NB4 (cell line): ENCODE measurements around the gene BTBD16.

Experiments
- DNase-seq: peaks from one replicate; pipeline ENCODE4 v3.0.0; 2010; ENCODE audit warnings: low read depth
- H3K4me3 ChIP-seq: one replicate; pipeline ENCODE4 v1.5.1; 2011; ENCODE audit warnings: mild to moderate bottlenecking, low read depth, low read length, moderate library complexity
- MYC ChIP-seq: IDR thresholded peaks from 2 replicates; pipeline ENCODE4 v1.6.1; 2011; ENCODE audit warnings: low read depth, low read length
- POLR2A ChIP-seq: IDR thresholded peaks from 2 replicates; pipeline ENCODE4 v1.6.1; 2011; ENCODE audit warnings: mild to moderate bottlenecking; ENCODE audit not compliant: insufficient read length; ENCODE audit errors: extremely low read depth
- TF ChIP-seq, protein P1 (sequence below): IDR thresholded peaks from 2 replicates; pipeline ENCODE4 v1.6.1; 2011; ENCODE audit warnings: low read depth, low read length
- TF ChIP-seq, protein P2 (sequence below): IDR thresholded peaks from one replicate; pipeline ENCODE4 v1.5.1; 2012; ENCODE audit warnings: low read depth, low read length

The BTBD16 gene

DNA sequence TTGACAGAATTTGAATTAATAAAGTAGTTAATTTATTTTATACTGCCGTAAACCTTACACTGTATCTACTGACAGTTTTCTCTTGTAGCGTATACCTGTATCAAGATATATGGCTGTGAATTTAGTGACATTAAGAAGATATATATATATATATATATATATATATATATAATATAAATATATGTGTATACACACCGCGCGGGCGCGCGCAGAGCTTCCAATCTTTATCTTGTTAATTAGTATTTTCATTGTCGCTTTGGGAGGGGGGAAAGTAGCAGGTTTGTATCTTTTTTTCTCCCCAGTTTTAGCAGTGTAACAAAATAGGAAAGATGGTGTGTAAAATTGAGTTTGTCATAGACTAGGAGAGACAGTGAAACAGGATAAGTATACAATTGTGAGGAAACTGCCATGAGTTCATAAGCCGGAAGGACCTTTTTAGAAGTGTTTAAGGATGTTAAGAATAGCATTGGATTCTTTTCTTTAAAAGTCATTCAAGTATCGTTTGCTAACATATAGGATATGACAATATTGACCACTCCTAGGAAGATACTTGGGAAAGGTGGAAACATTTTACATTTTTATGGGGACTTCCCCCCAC lies 105.4 kb downstream of the BTBD16 start:
- TF ChIP-seq, protein P1, sequence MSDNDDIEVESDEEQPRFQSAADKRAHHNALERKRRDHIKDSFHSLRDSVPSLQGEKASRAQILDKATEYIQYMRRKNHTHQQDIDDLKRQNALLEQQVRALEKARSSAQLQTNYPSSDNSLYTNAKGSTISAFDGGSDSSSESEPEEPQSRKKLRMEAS: no peak
- TF ChIP-seq, protein P2, sequence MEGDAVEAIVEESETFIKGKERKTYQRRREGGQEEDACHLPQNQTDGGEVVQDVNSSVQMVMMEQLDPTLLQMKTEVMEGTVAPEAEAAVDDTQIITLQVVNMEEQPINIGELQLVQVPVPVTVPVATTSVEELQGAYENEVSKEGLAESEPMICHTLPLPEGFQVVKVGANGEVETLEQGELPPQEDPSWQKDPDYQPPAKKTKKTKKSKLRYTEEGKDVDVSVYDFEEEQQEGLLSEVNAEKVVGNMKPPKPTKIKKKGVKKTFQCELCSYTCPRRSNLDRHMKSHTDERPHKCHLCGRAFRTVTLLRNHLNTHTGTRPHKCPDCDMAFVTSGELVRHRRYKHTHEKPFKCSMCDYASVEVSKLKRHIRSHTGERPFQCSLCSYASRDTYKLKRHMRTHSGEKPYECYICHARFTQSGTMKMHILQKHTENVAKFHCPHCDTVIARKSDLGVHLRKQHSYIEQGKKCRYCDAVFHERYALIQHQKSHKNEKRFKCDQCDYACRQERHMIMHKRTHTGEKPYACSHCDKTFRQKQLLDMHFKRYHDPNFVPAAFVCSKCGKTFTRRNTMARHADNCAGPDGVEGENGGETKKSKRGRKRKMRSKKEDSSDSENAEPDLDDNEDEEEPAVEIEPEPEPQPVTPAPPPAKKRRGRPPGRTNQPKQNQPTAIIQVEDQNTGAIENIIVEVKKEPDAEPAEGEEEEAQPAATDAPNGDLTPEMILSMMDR: no peak
- TF ChIP-seq MYC: no peak
- TF ChIP-seq POLR2A: no peak
- no peak overlapping the region for H3K4me3 ChIP-seq
- DNase-seq: no peak

DNA sequence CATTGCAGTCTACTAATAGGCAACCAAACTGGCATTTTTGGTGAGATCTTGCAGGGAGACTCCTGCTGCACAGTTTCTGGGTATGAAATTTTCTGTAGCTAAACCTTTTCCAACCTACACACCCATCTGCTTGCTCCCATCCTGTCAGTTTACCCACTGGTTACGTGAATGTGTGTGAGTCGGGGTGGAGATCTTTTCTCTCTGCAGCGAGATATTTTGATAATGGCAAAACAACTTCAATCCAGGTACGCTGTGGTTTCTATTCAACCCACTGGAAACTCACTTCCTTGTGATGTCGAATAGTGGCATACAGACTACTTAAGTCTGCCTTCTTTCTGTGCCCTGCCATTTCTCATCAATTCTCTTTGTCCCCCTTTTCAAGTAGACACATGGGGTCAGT lies 107.9 kb downstream of the BTBD16 start:
- H3K4me3 ChIP-seq: no peak overlapping the region
- TF ChIP-seq, protein P2: no peak
- TF ChIP-seq MYC (no peak), POLR2A (no peak)
- TF ChIP-seq, protein P1: no peak
- no peak for DNase-seq

DNA sequence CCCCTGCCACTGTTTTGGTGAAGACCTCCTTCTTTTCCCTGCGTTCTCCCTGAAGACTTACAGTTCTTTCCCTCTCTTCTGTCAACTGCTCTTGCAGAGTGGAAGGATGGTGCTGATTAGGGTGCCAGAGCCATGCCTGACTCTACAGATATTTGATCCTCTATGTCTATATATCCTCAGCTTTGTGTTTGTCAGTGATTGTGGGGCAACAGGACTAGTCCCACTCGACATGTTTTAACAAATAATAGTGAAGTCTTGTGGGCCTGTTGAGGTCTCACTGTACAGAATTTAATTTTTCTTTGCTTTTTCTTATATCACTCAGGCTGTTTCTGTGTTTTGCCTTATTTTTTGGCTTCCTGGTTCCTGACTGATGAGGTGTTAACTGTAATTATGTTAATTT lies 108.4 kb downstream of the BTBD16 start:
- no peak for DNase-seq
- no peak overlapping the region for H3K4me3 ChIP-seq
- TF ChIP-seq, protein P2: no peak

DNA sequence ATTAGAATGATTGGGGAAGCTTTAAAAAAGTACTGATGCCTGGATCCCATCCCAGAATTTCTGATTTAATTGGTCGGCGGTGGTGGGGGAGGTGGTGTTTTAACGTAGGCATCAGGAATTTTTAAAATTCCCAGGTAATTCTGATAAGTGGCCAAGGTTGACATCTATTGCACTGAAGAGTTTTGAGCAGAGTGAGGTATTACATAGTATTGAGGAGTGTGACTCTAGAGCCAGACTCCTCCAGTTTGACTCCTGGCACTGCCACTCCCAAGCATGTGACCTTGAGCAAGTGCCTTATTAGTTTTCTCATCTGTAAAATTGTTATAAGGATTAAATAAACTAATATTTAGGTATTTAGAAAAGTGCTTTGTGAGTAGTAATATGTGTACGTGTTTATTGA lies 109.6 kb downstream of the BTBD16 start:
- TF ChIP-seq MYC (no peak), POLR2A (no peak)
- TF ChIP-seq, protein P2: no peak
- TF ChIP-seq, protein P1: no peak
- DNase-seq: no peak
- H3K4me3 ChIP-seq: no peak overlapping the region

DNA sequence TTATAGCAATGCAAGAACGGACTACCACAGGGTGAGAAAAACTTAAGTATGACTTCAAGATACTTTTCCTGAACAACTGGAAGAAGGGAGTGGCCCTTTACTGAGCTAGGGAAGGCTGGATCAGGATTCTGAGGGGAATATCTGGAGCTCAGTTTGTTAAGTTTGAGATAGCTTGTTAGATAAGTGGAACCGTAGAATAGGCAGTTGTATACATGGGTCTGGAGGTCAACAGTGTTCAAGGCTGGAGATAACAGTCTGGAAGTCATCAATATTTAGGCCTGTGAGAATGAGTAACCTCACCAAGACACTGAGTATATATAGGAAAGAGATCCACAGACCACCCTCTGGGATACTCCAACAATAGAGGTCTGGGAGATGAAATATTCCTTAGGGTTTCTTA lies 110.6 kb downstream of the BTBD16 start:
- TF ChIP-seq, protein P2: no peak
- TF ChIP-seq POLR2A: no peak
- DNase-seq: no peak
- H3K4me3 ChIP-seq: no peak overlapping the region

DNA sequence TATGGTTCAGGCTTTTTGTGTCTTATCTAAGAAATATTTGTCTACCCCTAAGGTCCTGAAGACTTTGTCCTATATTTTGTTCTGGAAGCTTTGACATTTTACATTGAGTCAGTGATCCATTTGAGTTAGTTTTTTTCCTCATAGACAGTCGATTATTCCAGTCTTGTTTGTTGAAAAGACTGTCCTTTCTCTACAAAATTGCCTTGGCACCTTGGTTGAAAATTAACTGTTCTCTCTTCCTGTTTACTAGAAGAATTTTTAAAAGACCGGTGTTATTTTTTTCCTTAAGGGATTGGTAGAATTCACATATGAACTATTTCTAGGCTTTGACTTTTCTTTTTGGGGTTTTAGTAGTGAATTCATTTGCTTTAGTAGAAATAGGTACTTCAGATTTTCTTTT lies 115.4 kb downstream of the BTBD16 start:
- DNase-seq: no peak
- TF ChIP-seq MYC: no peak
- TF ChIP-seq, protein P2: no peak
- TF ChIP-seq POLR2A: no peak
- TF ChIP-seq, protein P1: no peak
- no peak overlapping the region for H3K4me3 ChIP-seq
